Bone marrow (tissue), 2 donors: ENCODE data around the gene ROCK2.
A peak's percentile ranks its signal among the peaks of the same experiment; 100 is the strongest.
"Not testable (repeated sequence)": the region's sequence is repeated elsewhere in the genome, so short reads cannot be mapped to it uniquely, and the experiment has no call there.

ENCODE experiments used
- DNase-seq, 2 donors: peaks; one replicate each; lab custom pipeline; 2025; lab: John Stamatoyannopoulos, UW

The ROCK2 gene

GRCh38 chr2:11235583-11235982 lies 108.9 kb downstream of the ROCK2 start:
- no peak for DNase-seq

GRCh38 chr2:11234309-11234708 lies 110.1 kb downstream of the ROCK2 start:
- no peak for DNase-seq

- DNase-seq: not testable (repeated sequence)
Observed at GRCh38 chr2:11231193-11231592, 113.2 kb downstream of the ROCK2 start.

- DNase-seq: no peak
Observed at GRCh38 chr2:11228692-11229091, 115.7 kb downstream of the ROCK2 start.

- DNase-seq: no peak
Observed at GRCh38 chr2:11227595-11227994, 116.8 kb downstream of the ROCK2 start.

GRCh38 chr2:11224887-11225286 lies 119.5 kb downstream of the ROCK2 start:
- DNase-seq: no peak

GRCh38 chr2:11222845-11223244 lies 121.6 kb downstream of the ROCK2 start:
- DNase-seq: no peak

GRCh38 chr2:11220445-11220844 lies 124.0 kb downstream of the ROCK2 start:
- no peak for DNase-seq

- no peak for DNase-seq
Observed at GRCh38 chr2:11215407-11215806, 129.0 kb downstream of the ROCK2 start.

GRCh38 chr2:11214770-11215169 lies 129.7 kb downstream of the ROCK2 start:
- no peak for DNase-seq

GRCh38 chr2:11213975-11214374 lies 130.5 kb downstream of the ROCK2 start:
- DNase-seq: no peak

- DNase-seq: no peak
Observed at GRCh38 chr2:11213090-11213638, 131.3 kb downstream of the ROCK2 start.

- DNase-seq: no peak
Observed at GRCh38 chr2:11212645-11213044, 131.8 kb downstream of the ROCK2 start.

GRCh38 chr2:11208083-11208482 lies 136.4 kb downstream of the ROCK2 start:
- DNase-seq: no peak

- DNase-seq: peak in 1 of 2 donors; percentile 87
Observed at GRCh38 chr2:11203480-11203879, 141.0 kb downstream of the ROCK2 start.

GRCh38 chr2:11201969-11202368 lies 142.5 kb downstream of the ROCK2 start:
- DNase-seq: no peak

- no peak for DNase-seq
Observed at GRCh38 chr2:11200651-11201050, 143.8 kb downstream of the ROCK2 start.

GRCh38 chr2:11196246-11196645 lies 148.2 kb downstream of the ROCK2 start:
- DNase-seq: no peak

GRCh38 chr2:11187731-11188130 lies 156.7 kb downstream of the ROCK2 start:
- peak in 1 of 2 donors; percentile 9 for DNase-seq

- DNase-seq: no peak
Observed at GRCh38 chr2:11187083-11187619, 157.3 kb downstream of the ROCK2 start.

- DNase-seq: no peak
Observed at GRCh38 chr2:11186145-11186544, 158.3 kb downstream of the ROCK2 start.

- no peak for DNase-seq
Observed at GRCh38 chr2:11182951-11183350, 161.5 kb downstream of the ROCK2 start.

- no peak for DNase-seq
Observed at GRCh38 chr2:11180653-11181052, 163.8 kb downstream of the ROCK2 start.

- no peak for DNase-seq
Observed at GRCh38 chr2:11179899-11180298, 164.5 kb downstream of the ROCK2 start.
